ENCODE results near the gene RDH13. TPM values are rescaled to one million over a fixed set of nuclear protein-coding genes. Genes with fewer than 3 reads are reported as not detected.
"Not testable (repeated sequence)": the region's sequence is repeated elsewhere in the genome, so short reads cannot be mapped to it uniquely, and the experiment has no call there.

The RDH13 gene
- total and polyA plus RNA-seq, 2 donors (not counting 1 experiment from before 2014, with no cell fraction given) = 2.7 to 6.9 TPM

DNA sequence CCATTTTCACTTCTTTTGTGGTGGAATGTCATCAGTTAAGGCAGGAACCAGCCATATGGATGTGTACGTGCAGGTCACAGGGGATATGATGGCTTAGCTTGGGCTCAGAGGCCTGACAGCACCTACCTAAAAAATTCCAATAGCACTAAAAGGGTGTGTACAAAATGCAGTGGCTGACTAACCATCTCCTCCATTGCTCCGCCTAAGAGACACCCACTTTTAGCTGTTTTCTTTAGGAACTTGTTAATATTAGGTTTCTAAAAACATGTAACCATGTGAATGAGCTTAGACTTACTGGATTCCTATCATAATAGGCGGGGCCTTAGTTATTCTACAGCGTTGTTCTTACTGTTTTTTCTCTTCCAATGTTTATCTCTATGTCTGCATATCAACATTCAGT, 50.6 kb downstream of the RDH13 start:
- no peak overlapping the region for H2AFZ ChIP-seq (ENCODE audit: low read length)
- H3K4me1 ChIP-seq (ENCODE audit: control insufficient read depth, extremely low read depth, insufficient read depth, low read length) = no peaks in the 10 kb centered on the region
- H3K27me3 ChIP-seq (ENCODE audit: control insufficient read depth, insufficient read depth, low read length) = no peaks in the 10 kb centered on the region
- no peaks in the 10 kb centered on the region for H3K79me2 ChIP-seq (ENCODE audit: control insufficient read depth, insufficient read depth, low read length)
- TF ChIP-seq EZH2 (IDR thresholded peaks at IDR 0.05; ENCODE audit: low read length, missing control alignments) = no peak
- TF ChIP-seq, protein P1, sequence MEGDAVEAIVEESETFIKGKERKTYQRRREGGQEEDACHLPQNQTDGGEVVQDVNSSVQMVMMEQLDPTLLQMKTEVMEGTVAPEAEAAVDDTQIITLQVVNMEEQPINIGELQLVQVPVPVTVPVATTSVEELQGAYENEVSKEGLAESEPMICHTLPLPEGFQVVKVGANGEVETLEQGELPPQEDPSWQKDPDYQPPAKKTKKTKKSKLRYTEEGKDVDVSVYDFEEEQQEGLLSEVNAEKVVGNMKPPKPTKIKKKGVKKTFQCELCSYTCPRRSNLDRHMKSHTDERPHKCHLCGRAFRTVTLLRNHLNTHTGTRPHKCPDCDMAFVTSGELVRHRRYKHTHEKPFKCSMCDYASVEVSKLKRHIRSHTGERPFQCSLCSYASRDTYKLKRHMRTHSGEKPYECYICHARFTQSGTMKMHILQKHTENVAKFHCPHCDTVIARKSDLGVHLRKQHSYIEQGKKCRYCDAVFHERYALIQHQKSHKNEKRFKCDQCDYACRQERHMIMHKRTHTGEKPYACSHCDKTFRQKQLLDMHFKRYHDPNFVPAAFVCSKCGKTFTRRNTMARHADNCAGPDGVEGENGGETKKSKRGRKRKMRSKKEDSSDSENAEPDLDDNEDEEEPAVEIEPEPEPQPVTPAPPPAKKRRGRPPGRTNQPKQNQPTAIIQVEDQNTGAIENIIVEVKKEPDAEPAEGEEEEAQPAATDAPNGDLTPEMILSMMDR (conservative IDR thresholded peaks at IDR 0.05 in 1 of 2, IDR thresholded peaks at IDR 0.05 in 1 of 2; ENCODE audit: low read depth in 1 of 2, low read length in 2 of 2) = no peak
- no peaks in the 10 kb centered on the region for H4K20me1 ChIP-seq (ENCODE audit: control insufficient read depth, extremely low read depth, insufficient read depth, low read length)
- DNase-seq (ENCODE audit: low read depth in 2 of 2) = no peak
- H3K9me3 ChIP-seq (ENCODE audit: control insufficient read depth, insufficient read depth, low read depth, low read length) = no peaks in the 10 kb centered on the region
- no peaks in the 10 kb centered on the region for H3K36me3 ChIP-seq (ENCODE audit: control insufficient read depth, insufficient read depth, low read length)
- no peak overlapping the region for H3K4me3 ChIP-seq (replicated peaks in 1 of 4; ENCODE audit: control extremely low read depth in 1 of 4, insufficient read depth in 1 of 4, low read depth in 3 of 4, low read length in 4 of 4)
- no peak overlapping the region for H3K27ac ChIP-seq (ENCODE audit: insufficient read depth, low read length)
- no peak overlapping the region for H3K4me2 ChIP-seq (ENCODE audit: extremely low read depth, insufficient read depth, low read length)
- no peak overlapping the region for H3K9ac ChIP-seq (ENCODE audit: insufficient read depth, low read length)

DNA sequence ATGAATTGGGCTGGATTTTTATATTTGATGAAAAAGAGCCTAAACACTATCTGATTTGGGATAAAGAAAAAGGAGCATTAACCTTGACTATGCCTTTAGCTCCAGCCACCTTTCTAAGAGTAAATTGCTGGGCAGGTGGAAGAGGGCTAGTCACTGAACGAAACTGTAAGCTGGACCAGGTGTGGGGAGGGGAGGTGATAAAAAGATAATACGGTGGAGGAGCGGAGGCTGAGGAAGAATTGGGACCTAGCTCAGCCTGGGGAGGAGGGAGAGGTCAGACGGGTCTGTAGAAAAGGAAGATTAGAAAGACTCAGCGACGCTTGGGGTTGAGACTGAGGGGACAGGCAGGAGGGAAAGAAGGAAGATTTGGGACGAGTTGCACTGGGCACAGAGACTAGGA, 52.4 kb downstream of the RDH13 start:
- not testable (repeated sequence) for H3K27ac ChIP-seq (ENCODE audit: insufficient read depth, low read length); H3K79me2 ChIP-seq (ENCODE audit: control insufficient read depth, insufficient read depth, low read length); H3K9ac ChIP-seq (ENCODE audit: insufficient read depth, low read length); H3K4me2 ChIP-seq (ENCODE audit: extremely low read depth, insufficient read depth, low read length); H3K36me3 ChIP-seq (ENCODE audit: control insufficient read depth, insufficient read depth, low read length); H3K4me3 ChIP-seq (replicated peaks in 1 of 4; ENCODE audit: control extremely low read depth in 1 of 4, insufficient read depth in 1 of 4, low read depth in 3 of 4, low read length in 4 of 4); H3K27me3 ChIP-seq (ENCODE audit: control insufficient read depth, insufficient read depth, low read length); H3K9me3 ChIP-seq (ENCODE audit: control insufficient read depth, insufficient read depth, low read depth, low read length); H3K4me1 ChIP-seq (ENCODE audit: control insufficient read depth, extremely low read depth, insufficient read depth, low read length); H4K20me1 ChIP-seq (ENCODE audit: control insufficient read depth, extremely low read depth, insufficient read depth, low read length); H2AFZ ChIP-seq (ENCODE audit: low read length); DNase-seq (ENCODE audit: low read depth in 2 of 2)

DNA sequence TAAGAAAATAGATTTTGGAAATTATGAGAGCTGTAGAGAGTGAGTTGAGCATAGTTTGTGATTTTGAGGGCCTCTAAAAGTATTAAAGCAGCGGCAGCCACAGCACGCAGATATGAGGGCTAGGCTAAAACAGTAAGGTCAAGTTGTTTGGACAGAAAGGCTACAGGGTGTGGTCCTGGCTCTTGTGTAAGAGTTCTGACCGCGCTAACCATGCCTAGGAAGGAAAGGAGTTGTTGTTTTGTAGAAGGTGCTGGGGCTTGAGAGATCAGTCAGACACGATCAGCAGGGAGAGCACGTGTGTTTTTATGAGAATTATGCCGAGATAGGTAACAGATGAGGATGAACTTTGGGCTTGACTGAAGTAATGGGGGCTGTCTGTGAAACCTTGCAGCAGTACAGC, 54.2 kb downstream of the RDH13 start:
- H3K9me3 ChIP-seq (ENCODE audit: control insufficient read depth, insufficient read depth, low read depth, low read length); H3K4me3 ChIP-seq (replicated peaks in 1 of 4; ENCODE audit: control extremely low read depth in 1 of 4, insufficient read depth in 1 of 4, low read depth in 3 of 4, low read length in 4 of 4); H3K36me3 ChIP-seq (ENCODE audit: control insufficient read depth, insufficient read depth, low read length); H3K27me3 ChIP-seq (ENCODE audit: control insufficient read depth, insufficient read depth, low read length); H3K4me1 ChIP-seq (ENCODE audit: control insufficient read depth, extremely low read depth, insufficient read depth, low read length); H3K9ac ChIP-seq (ENCODE audit: insufficient read depth, low read length); H3K27ac ChIP-seq (ENCODE audit: insufficient read depth, low read length); DNase-seq (ENCODE audit: low read depth in 2 of 2); H4K20me1 ChIP-seq (ENCODE audit: control insufficient read depth, extremely low read depth, insufficient read depth, low read length); H2AFZ ChIP-seq (ENCODE audit: low read length); H3K79me2 ChIP-seq (ENCODE audit: control insufficient read depth, insufficient read depth, low read length); H3K4me2 ChIP-seq (ENCODE audit: extremely low read depth, insufficient read depth, low read length): not testable (repeated sequence)

- H3K4me1 ChIP-seq (ENCODE audit: control insufficient read depth, extremely low read depth, insufficient read depth, low read length); H3K4me2 ChIP-seq (ENCODE audit: extremely low read depth, insufficient read depth, low read length); DNase-seq (ENCODE audit: low read depth in 2 of 2); H3K27ac ChIP-seq (ENCODE audit: insufficient read depth, low read length); H2AFZ ChIP-seq (ENCODE audit: low read length); H3K79me2 ChIP-seq (ENCODE audit: control insufficient read depth, insufficient read depth, low read length); H4K20me1 ChIP-seq (ENCODE audit: control insufficient read depth, extremely low read depth, insufficient read depth, low read length); H3K36me3 ChIP-seq (ENCODE audit: control insufficient read depth, insufficient read depth, low read length); H3K4me3 ChIP-seq (replicated peaks in 1 of 4; ENCODE audit: control extremely low read depth in 1 of 4, insufficient read depth in 1 of 4, low read depth in 3 of 4, low read length in 4 of 4); H3K9me3 ChIP-seq (ENCODE audit: control insufficient read depth, insufficient read depth, low read depth, low read length); H3K9ac ChIP-seq (ENCODE audit: insufficient read depth, low read length); H3K27me3 ChIP-seq (ENCODE audit: control insufficient read depth, insufficient read depth, low read length): not testable (repeated sequence)
These were observed 54.8 kb downstream of the RDH13 start for GRCh38 chr19:55008189-55008588.

DNA sequence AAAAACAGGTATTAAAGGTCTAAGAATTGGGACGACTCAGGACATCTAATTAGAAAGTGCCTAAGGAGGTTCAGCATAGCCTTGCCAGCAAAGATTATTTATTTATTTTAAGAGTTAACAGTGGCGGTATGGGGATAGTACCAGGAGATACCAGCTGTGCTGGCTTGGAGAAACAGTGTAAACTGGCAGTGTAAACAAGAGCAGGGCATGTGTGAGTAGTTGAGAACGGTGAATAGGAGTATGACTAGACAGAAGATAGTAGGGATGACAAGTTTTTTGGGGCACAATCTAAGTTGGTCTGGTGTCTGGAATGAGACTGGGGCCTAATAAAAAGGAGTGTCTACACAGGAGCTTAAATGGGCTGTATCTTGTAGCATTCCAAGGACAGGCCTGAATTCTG, 55.4 kb downstream of the RDH13 start:
- not testable (repeated sequence) for H3K9me3 ChIP-seq (ENCODE audit: control insufficient read depth, insufficient read depth, low read depth, low read length); H3K4me2 ChIP-seq (ENCODE audit: extremely low read depth, insufficient read depth, low read length); H3K27ac ChIP-seq (ENCODE audit: insufficient read depth, low read length); H3K36me3 ChIP-seq (ENCODE audit: control insufficient read depth, insufficient read depth, low read length); H3K4me3 ChIP-seq (replicated peaks in 1 of 4; ENCODE audit: control extremely low read depth in 1 of 4, insufficient read depth in 1 of 4, low read depth in 3 of 4, low read length in 4 of 4); H2AFZ ChIP-seq (ENCODE audit: low read length); H4K20me1 ChIP-seq (ENCODE audit: control insufficient read depth, extremely low read depth, insufficient read depth, low read length); DNase-seq (ENCODE audit: low read depth in 2 of 2); H3K9ac ChIP-seq (ENCODE audit: insufficient read depth, low read length); H3K4me1 ChIP-seq (ENCODE audit: control insufficient read depth, extremely low read depth, insufficient read depth, low read length); H3K27me3 ChIP-seq (ENCODE audit: control insufficient read depth, insufficient read depth, low read length); H3K79me2 ChIP-seq (ENCODE audit: control insufficient read depth, insufficient read depth, low read length)

DNA sequence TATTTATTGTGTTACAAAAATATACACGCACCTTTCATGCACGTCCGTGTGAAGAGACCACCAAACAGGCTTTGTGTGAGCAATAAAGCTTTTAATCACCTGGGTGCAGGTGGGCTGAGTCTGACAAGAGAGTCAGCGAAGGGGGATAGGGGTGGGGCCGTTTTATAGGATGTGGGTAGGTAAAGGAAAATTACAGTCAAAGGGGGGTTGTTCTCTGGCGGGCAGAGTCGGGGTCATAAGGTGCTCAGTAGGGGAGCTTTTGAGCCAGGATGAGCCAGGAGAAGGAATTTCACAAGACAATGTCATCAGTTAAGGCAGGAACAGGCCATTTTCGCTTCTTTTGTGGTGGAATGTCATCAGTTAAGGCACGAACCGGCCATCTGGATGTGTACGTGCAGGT, 56.2 kb downstream of the RDH13 start:
- not testable (repeated sequence) for H3K36me3 ChIP-seq (ENCODE audit: control insufficient read depth, insufficient read depth, low read length); H3K9me3 ChIP-seq (ENCODE audit: control insufficient read depth, insufficient read depth, low read depth, low read length); H3K79me2 ChIP-seq (ENCODE audit: control insufficient read depth, insufficient read depth, low read length); H3K9ac ChIP-seq (ENCODE audit: insufficient read depth, low read length); H2AFZ ChIP-seq (ENCODE audit: low read length); H3K27ac ChIP-seq (ENCODE audit: insufficient read depth, low read length); H3K4me1 ChIP-seq (ENCODE audit: control insufficient read depth, extremely low read depth, insufficient read depth, low read length); H4K20me1 ChIP-seq (ENCODE audit: control insufficient read depth, extremely low read depth, insufficient read depth, low read length); DNase-seq (ENCODE audit: low read depth in 2 of 2); H3K27me3 ChIP-seq (ENCODE audit: control insufficient read depth, insufficient read depth, low read length); H3K4me3 ChIP-seq (replicated peaks in 1 of 4; ENCODE audit: control extremely low read depth in 1 of 4, insufficient read depth in 1 of 4, low read depth in 3 of 4, low read length in 4 of 4); H3K4me2 ChIP-seq (ENCODE audit: extremely low read depth, insufficient read depth, low read length)

Measured in fibroblast of lung (primary cell).